KMS-11 (cell line): ENCODE data around the gene SLC39A7.

Experiments used
- H2AFZ ChIP-seq: fragments of 200-600 bp; sonication (generic); 2 replicates; pipeline ENCODE4 v1.6.1; 2016; ENCODE audit warnings: antibody characterized with exemption, mixed run types, low read depth
- H3K27ac ChIP-seq: fragments of 200-600 bp; sonication (generic); 2 replicates; pipeline ENCODE4 v1.6.1; 2016; ENCODE audit warnings: mild to moderate bottlenecking, mixed run types
- H3K27me3 ChIP-seq: fragments of 200-600 bp; sonication (generic); 2 replicates; pipeline ENCODE4 v1.6.1; 2017; ENCODE audit warnings: mild to moderate bottlenecking, low read depth, mixed run types, moderate library complexity; ENCODE audit not compliant: insufficient read depth
- H3K36me3 ChIP-seq: fragments of 200-600 bp; sonication (generic); 2 replicates; pipeline ENCODE4 v1.6.1; 2017; ENCODE audit warnings: mild to moderate bottlenecking, mixed run types; ENCODE audit not compliant: insufficient read depth
- H3K4me1 ChIP-seq: fragments of 200-600 bp; sonication (generic); 2 replicates; pipeline ENCODE4 v1.6.1; 2016; ENCODE audit warnings: mild to moderate bottlenecking, low read depth, mixed run types; ENCODE audit not compliant: poor library complexity, severe bottlenecking
- H3K4me2 ChIP-seq: fragments of 200-600 bp; sonication (generic); 2 replicates; pipeline ENCODE4 v1.7.0; 2016; ENCODE audit warnings: mild to moderate bottlenecking, mixed run types
- H3K4me3 ChIP-seq: fragments of 200-600 bp; sonication (generic); IDR thresholded peaks from 2 replicates; pipeline ENCODE4 v1.6.1; 2017; ENCODE audit warnings: low read depth, low read length, mixed read lengths; ENCODE audit not compliant: insufficient read depth
- H3K79me2 ChIP-seq: fragments of 200-600 bp; sonication (generic); 2 replicates; pipeline ENCODE4 v1.6.1; 2016; ENCODE audit warnings: low read depth, mixed run types; ENCODE audit not compliant: insufficient read depth
- H3K9ac ChIP-seq: fragments of 200-600 bp; sonication (generic); 2 replicates; pipeline ENCODE4 v1.6.1; 2016; ENCODE audit warnings: mild to moderate bottlenecking, mixed run types
- H4K20me1 ChIP-seq: fragments of 200-600 bp; sonication (generic); 2 replicates; pipeline ENCODE4 v1.6.1; 2016; ENCODE audit warnings: mild to moderate bottlenecking, mixed run types; ENCODE audit not compliant: insufficient read depth
- TF ChIP-seq, protein P1 (sequence below): fragments of 200-600 bp; sonication (generic); conservative IDR thresholded peaks from 2 replicates; pipeline ENCODE4 v1.6.1; 2017; ENCODE audit warnings: low read depth, mild to moderate bottlenecking, antibody characterized with exemption, low read length, moderate library complexity, mixed read lengths

SLC39A7 gene

DNA sequence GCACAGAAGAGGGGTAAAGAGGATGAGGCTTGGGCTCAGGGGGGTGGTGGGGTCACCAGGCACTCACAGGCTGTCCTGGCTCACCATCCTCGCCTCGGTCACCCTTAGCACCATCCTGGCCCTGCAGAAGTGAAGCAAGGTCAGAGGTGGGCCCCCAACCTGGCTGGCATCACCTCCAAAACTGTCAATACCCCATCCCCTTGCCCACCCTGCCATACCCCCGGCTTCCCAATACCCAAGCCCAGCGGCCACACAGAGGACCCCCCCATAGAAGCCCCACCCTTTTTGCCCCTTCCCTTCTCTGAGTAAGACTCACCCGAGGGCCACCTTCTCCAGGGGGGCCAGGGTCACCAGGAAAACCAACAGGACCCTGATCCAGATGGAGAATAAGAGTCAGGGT, 32.0 kb upstream of the SLC39A7 start:
- H3K4me2 ChIP-seq: no peak overlapping the region
- H4K20me1 ChIP-seq: no peaks in the 10 kb centered on the region
- TF ChIP-seq, protein P1, sequence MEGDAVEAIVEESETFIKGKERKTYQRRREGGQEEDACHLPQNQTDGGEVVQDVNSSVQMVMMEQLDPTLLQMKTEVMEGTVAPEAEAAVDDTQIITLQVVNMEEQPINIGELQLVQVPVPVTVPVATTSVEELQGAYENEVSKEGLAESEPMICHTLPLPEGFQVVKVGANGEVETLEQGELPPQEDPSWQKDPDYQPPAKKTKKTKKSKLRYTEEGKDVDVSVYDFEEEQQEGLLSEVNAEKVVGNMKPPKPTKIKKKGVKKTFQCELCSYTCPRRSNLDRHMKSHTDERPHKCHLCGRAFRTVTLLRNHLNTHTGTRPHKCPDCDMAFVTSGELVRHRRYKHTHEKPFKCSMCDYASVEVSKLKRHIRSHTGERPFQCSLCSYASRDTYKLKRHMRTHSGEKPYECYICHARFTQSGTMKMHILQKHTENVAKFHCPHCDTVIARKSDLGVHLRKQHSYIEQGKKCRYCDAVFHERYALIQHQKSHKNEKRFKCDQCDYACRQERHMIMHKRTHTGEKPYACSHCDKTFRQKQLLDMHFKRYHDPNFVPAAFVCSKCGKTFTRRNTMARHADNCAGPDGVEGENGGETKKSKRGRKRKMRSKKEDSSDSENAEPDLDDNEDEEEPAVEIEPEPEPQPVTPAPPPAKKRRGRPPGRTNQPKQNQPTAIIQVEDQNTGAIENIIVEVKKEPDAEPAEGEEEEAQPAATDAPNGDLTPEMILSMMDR: no peak
- no peak overlapping the region for H3K27ac ChIP-seq
- H3K4me1 ChIP-seq: no peaks in the 10 kb centered on the region
- no peak overlapping the region for H3K9ac ChIP-seq
- H2AFZ ChIP-seq: no peak overlapping the region
- no peaks in the 10 kb centered on the region for H3K36me3 ChIP-seq
- H3K4me3 ChIP-seq: no peak overlapping the region
- no peaks in the 10 kb centered on the region for H3K79me2 ChIP-seq
- H3K27me3 ChIP-seq: no peaks in the 10 kb centered on the region

DNA sequence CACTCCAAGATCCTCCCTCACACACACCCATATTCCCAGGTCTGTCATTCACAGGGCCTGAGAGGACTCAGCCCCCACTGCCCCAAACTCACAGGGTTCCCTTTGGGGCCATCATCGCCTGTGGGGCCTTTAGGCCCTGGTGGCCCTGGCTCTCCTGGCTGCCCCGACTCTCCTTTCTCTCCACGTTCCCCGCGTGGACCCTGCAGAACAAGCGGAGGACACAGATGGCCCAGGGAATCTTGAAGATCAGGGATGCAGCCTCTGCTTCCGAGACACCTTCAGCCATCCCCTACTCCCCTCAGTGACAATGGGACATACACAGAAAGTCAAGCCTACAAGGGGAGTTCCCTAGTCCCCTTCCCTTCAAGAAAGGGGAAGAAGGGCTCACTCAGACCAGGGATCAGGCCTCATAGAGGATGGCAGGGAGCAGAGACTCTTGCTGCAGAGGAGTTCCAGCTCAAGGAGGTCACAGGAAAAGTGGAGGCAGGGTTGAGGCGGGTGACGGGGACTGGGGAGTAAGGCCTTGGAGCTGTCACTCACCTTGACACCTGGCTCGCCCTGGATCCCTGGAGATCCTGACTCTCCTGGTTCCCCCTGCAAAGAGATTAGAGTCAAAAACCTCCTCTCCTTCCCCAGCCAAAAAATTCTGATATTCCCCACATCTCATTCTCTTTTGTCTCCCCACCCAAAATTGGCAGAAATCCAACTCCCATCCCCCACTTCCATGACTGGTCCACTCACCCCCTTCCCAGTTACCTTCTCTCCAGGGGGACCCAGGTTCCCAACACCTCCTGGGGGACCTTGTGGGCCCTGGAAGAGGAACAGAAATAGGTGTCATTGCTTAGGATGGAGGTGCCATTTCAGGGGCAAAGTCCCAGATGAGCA, 31.1 kb upstream of the SLC39A7 start:
- no peak overlapping the region for H3K4me2 ChIP-seq
- TF ChIP-seq, protein P1: no peak
- no peaks in the 10 kb centered on the region for H3K4me1 ChIP-seq
- no peaks in the 10 kb centered on the region for H3K79me2 ChIP-seq
- H2AFZ ChIP-seq: no peak overlapping the region
- H4K20me1 ChIP-seq: no peaks in the 10 kb centered on the region
- no peaks in the 10 kb centered on the region for H3K36me3 ChIP-seq
- H3K27me3 ChIP-seq: no peaks in the 10 kb centered on the region
- no peak overlapping the region for H3K9ac ChIP-seq
- H3K4me3 ChIP-seq: no peak overlapping the region
- H3K27ac ChIP-seq: no peak overlapping the region

- Histone ChIP-seq H3K27me3 (no peaks in the 10 kb centered on the region), H4K20me1 (no peaks in the 10 kb centered on the region), H3K4me3 (no peak overlapping the region), H3K4me2 (no peak overlapping the region), H3K27ac (no peak overlapping the region), H2AFZ (no peak overlapping the region), H3K79me2 (no peaks in the 10 kb centered on the region), H3K4me1 (no peaks in the 10 kb centered on the region), H3K9ac (no peak overlapping the region), H3K36me3 (no peaks in the 10 kb centered on the region)
- TF ChIP-seq, protein P1: no peak
These were observed 30.3 kb upstream of the SLC39A7 start for GRCh38 chr6:33170176-33171015.

DNA sequence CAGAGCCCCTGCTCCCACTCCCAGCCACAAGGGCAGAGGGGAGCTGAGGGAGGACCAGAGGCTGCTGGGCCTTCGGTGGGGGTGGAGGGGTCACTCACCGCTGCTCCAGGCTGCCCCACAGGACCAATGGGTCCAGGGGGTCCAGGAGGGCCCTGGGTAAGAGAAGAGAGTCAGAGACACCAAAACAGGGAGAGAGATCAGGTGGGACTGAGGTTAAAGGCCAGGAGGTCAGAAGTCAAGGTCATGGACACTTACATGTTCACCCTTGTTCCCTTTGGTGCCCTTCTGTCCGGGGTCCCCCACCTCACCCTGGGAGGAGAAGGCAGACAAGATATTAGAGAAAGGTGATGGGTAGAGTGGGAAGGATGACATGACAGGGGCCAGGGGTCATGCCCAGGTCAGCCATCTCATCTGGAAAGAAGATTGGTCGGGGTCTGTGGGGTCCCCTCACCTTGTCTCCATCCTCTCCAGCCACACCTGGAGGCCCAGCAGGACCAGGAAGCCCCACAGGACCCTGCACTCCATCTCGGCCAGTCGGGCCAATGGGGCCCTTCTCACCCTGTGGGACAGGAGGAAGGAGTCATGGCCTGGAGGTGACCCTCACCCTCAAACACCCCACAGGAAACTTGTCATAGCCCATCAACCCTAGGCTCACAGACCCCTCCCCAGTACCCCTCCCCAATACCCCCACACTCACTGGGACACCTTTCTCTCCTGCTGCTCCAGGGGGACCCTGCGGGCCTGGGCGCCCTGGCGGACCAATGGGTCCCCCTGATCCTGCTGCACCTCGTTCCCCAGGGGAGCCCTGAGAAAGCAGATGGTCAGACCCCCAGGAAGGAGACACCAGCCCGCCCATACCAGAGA, 29.4 kb upstream of the SLC39A7 start:
- Histone ChIP-seq H3K27ac (no peak overlapping the region), H3K4me3 (no peak overlapping the region), H3K4me2 (no peak overlapping the region), H3K27me3 (no peaks in the 10 kb centered on the region), H4K20me1 (no peaks in the 10 kb centered on the region), H3K79me2 (no peaks in the 10 kb centered on the region), H2AFZ (no peak overlapping the region), H3K36me3 (no peaks in the 10 kb centered on the region), H3K9ac (no peak overlapping the region), H3K4me1 (no peaks in the 10 kb centered on the region)
- TF ChIP-seq, protein P1: no peak
